GM19468 (cell line): Measurements from ENCODE around the gene STRA8.

ENCODE experiments used
- ATAC-seq: cut with Tn5 transposase; IDR thresholded peaks from one replicate; pipeline ENCODE4 v1.9.1; 2021; ENCODE audit warnings: mild to moderate bottlenecking, moderate library complexity, moderate number of reproducible peaks; ENCODE audit not compliant: unreplicated experiment; ENCODE audit errors: extremely low read depth

STRA8 gene

GRCh38 chr7:135233570-135233969 is at the start of gene STRA8:
Gene STRA8, plus strand, starts transcription at chr7:135233838. Its CDS starts 6,687 bp downstream, at chr7:135240525.
- no peak for ATAC-seq

- ATAC-seq = no peak
Measured at GRCh38 chr7:135184254-135184841, 49.3 kb upstream of the STRA8 start.

- no peak for ATAC-seq
Measured at GRCh38 chr7:135185471-135186260, 48.0 kb upstream of the STRA8 start.

- ATAC-seq = no peak
Measured at GRCh38 chr7:135186261-135186540, 47.4 kb upstream of the STRA8 start.

GRCh38 chr7:135186841-135187253 is 46.8 kb upstream of the STRA8 start:
- no peak for ATAC-seq

GRCh38 chr7:135188298-135188984 is 45.2 kb upstream of the STRA8 start:
- no peak for ATAC-seq

- ATAC-seq = no peak
Measured at GRCh38 chr7:135189221-135189662, 44.4 kb upstream of the STRA8 start.

- ATAC-seq = no peak
Measured at GRCh38 chr7:135189961-135190360, 43.7 kb upstream of the STRA8 start.

GRCh38 chr7:135190703-135191102 is 42.9 kb upstream of the STRA8 start:
- no peak for ATAC-seq

- ATAC-seq = no peak
Measured at GRCh38 chr7:135192914-135193536, 40.6 kb upstream of the STRA8 start.

GRCh38 chr7:135193615-135194081 is 40.0 kb upstream of the STRA8 start:
- ATAC-seq = no peak

- ATAC-seq = no peak
Measured at GRCh38 chr7:135194494-135195095, 39.0 kb upstream of the STRA8 start.

GRCh38 chr7:135195156-135195555 is 38.5 kb upstream of the STRA8 start:
- ATAC-seq = no peak

- ATAC-seq = no peak
Measured at GRCh38 chr7:135195968-135196629, 37.5 kb upstream of the STRA8 start.

GRCh38 chr7:135197343-135197742 is 36.3 kb upstream of the STRA8 start:
- ATAC-seq = no peak

GRCh38 chr7:135197906-135198655 is 35.6 kb upstream of the STRA8 start:
- no peak for ATAC-seq

- no peak for ATAC-seq
Measured at GRCh38 chr7:135199439-135199838, 34.2 kb upstream of the STRA8 start.

- ATAC-seq = no peak
Measured at GRCh38 chr7:135200821-135201331, 32.8 kb upstream of the STRA8 start.

- no peak for ATAC-seq
Measured at GRCh38 chr7:135201350-135201749, 32.3 kb upstream of the STRA8 start.
